ENCODE measurements around the gene NHERF2. TPM values are rescaled to one million over a fixed set of nuclear protein-coding genes. Genes with fewer than 3 reads are reported as not detected.
"Not testable (repeated sequence)": the region's sequence is repeated elsewhere in the genome, so short reads cannot be mapped to it uniquely, and the experiment has no call there.

The NHERF2 gene
- total RNA-seq, 1 donor from 2014 or later: 107 TPM

- ATAC-seq: no peak
- DNase-seq (ENCODE audit: low spot score): no peak
- intact Hi-C loops (cut with DNase I): loop anchor here (1.0 kb wide), 1 partner anchor 233 kb away; no protein-coding TSS in a partner anchor
Observed at GRCh38 chr16:2019921-2020831, 6.5 kb upstream of the NHERF2 start.

- ATAC-seq: peak; percentile 28
- DNase-seq (ENCODE audit: low spot score): no peak
- intact Hi-C loops (cut with DNase I): no loop called here
Observed at GRCh38 chr16:2022723-2023091, 4.0 kb upstream of the NHERF2 start.

DNA sequence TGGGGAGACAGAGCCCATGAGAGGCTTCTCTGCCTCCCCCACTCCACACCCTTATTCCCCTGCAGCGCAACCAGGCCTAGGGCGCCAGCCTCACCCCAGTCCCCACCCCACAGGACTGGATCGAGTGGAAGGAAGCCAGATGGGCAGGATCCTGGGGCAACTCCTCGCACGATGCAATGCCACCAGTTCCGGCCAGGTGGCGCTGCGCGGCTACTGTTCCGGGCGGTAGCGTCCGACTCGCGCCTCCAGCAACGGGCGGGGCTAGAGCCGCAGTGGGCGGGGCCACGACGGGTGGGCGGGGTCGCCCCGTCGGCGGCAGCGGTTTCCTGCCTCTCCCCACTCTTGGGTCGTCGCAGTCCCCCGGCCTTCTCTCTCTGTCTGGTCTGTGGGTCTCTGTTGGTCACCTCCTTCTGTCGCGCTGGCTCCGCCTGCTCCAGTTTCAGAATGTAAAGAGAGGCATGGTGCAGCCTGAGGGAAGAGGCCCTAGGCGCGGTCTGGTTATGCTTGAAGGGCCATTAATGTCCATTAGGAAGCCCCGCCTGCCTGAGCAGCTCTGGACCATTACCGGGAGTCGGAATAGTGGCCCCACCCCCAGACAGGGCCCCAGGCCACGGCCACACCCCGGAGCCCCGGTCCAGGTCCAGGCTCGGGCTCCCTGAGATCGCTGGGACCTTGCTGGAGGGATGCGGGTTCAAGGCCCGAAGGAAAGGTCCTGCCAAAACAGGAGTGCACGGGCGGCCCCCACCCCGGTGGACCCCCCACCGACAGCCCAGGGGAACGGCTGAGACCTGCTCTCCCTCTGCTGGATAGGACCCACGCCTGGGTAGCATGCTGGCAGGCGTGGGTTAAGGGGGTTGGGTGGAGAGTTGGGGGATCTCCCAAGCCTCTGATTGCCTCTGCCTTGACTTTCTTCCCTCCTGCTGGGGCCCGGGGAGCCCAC lies 3.3 kb upstream of the NHERF2 start:
- peak; percentile 97 for DNase-seq (ENCODE audit: low spot score)
- intact Hi-C loops (cut with DNase I): no loop called here
- peak; percentile 93 for ATAC-seq

GRCh38 chr16:2024032-2024420 lies 2.7 kb upstream of the NHERF2 start:
- DNase-seq (ENCODE audit: low spot score) (no peak), ATAC-seq (no peak)
- intact Hi-C loops (cut with DNase I): no loop called here

GRCh38 chr16:2025251-2025650 lies 1.5 kb upstream of the NHERF2 start:
- intact Hi-C loops (cut with DNase I): loop anchor here (5.0 kb wide), 1 partner anchor 117 kb away; no protein-coding TSS in a partner anchor
- DNase-seq (ENCODE audit: low spot score) (no peak), ATAC-seq (no peak)

DNA sequence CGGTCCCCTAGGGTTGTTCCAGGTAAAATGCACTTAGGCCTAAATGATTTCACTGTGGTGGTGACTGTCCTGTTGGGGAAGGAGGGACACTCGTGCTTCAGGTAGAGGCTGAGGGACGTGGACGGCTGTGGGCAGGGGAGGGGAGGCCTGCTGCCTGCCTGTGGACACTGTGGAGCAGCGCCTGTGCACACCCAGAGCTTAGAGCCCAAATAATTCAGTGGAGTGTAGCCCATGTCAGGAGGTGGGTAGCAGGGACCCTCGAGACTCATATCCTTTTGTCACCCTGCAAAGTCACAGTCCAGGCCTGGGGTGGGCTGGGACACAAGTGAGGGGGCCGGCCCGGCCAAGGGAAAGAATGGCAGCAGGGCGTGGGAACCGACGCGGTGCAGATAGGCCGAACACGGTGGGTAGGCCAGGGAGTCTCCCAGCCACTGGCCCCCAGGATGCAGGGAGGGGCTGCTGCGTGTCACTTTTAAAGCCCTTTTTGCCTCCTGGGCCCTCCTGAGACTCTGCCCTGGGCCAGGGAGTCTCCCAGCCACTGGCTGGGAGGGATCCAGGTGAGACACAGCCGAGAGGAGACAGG lies 733 bp upstream of the NHERF2 start:
- intact Hi-C loops (cut with DNase I): loop anchor here (5.0 kb wide), 1 partner anchor 116 kb away; no protein-coding TSS in a partner anchor
- DNase-seq (ENCODE audit: low spot score) (no peak), ATAC-seq (no peak)

GRCh38 chr16:2027024-2028010 lies 615 bp downstream of the NHERF2 start:
- intact Hi-C loops (cut with DNase I): loop anchor here (5.0 kb wide), 1 partner anchor 115 kb away; no protein-coding TSS in a partner anchor
- ATAC-seq (no peak), DNase-seq (ENCODE audit: low spot score) (no peak)

DNA sequence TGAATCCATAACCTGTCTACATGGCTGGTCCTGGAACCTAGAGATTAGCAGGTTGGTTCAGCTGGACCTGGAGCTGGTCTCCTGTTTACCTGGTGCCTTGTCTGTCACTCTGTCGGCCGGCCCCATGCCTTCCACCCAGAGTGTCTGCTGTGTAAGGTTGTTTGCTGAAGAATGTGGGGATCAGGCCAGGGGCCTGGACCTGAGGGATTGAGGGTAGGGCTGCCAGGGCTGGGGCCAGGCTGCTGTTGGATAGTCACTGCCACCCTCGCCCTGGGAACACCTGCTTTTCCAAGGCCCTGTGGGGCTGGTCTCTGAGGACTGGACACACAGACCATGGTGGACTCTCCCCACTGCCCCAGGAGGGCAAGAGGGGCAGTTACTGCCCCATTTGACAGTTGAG lies 1.4 kb downstream of the NHERF2 start:
- intact Hi-C loops (cut with DNase I): loop anchor here (5.0 kb wide), 1 partner anchor 114 kb away; no protein-coding TSS in a partner anchor
- ATAC-seq: no peak
- DNase-seq (ENCODE audit: low spot score): no peak

- intact Hi-C loops (cut with DNase I): loop anchor here (5.0 kb wide), 1 partner anchor 114 kb away; no protein-coding TSS in a partner anchor
Observed at GRCh38 chr16:2028620-2029220, 2.0 kb downstream of the NHERF2 start.

DNA sequence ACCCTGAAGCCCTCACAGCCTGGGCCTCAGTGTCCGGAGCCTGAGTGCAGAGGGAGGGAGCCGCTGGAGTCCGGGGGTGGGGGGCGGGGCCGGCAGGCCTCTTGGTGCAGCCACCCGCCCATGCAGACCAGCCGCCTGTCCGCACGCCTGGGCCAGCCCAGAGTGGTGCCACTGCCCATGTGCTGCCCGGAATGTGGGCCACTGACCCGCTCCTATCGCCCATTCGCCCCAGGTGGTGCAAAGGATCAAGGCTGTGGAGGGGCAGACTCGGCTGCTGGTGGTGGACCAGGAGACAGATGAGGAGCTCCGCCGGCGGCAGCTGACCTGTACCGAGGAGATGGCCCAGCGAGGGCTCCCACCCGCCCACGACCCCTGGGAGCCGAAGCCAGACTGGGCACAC lies 2.6 kb downstream of the NHERF2 start:
- no peak for ATAC-seq
- DNase-seq (ENCODE audit: low spot score): no peak
- intact Hi-C loops (cut with DNase I): loop anchor here (5.0 kb wide), 1 partner anchor 113 kb away; no protein-coding TSS in a partner anchor

More at GRCh38 chr16:2028620-2029220, 2.0 kb downstream of the NHERF2 start:
- DNase-seq (ENCODE audit: low spot score): no peak
- ATAC-seq: no peak

DNA sequence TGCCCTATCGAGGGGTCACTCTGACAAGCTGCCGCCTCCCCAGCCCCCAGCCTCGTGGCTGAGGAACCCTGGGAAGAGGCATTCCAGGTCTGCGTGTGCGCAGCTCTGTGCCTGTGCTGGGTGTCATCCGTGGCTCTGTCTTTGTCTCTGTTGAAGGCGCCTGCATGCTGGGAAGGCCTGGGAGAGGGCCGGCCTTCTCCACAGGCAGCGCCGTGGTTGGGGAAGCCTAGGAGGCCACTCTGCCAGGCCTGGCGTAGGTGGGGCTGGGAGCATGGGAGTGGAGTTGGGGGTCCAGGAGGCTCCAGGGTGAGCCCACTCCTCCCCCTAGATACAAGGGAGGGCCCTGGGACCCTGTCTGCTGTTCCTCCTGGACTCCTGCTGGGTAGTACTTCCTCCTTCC lies 3.3 kb downstream of the NHERF2 start:
- ATAC-seq (no peak), DNase-seq (ENCODE audit: low spot score) (no peak)
- intact Hi-C loops (cut with DNase I): no loop called here

- intact Hi-C loops (cut with DNase I): no loop called here
- ATAC-seq (no peak), DNase-seq (ENCODE audit: low spot score) (no peak)
Observed at GRCh38 chr16:2031081-2031577, 4.4 kb downstream of the NHERF2 start.

- intact Hi-C loops (cut with DNase I): no loop called here
- DNase-seq (ENCODE audit: low spot score): no peak
- peak; percentile 27 for ATAC-seq
Observed at GRCh38 chr16:2032285-2033056, 5.8 kb downstream of the NHERF2 start.

DNA sequence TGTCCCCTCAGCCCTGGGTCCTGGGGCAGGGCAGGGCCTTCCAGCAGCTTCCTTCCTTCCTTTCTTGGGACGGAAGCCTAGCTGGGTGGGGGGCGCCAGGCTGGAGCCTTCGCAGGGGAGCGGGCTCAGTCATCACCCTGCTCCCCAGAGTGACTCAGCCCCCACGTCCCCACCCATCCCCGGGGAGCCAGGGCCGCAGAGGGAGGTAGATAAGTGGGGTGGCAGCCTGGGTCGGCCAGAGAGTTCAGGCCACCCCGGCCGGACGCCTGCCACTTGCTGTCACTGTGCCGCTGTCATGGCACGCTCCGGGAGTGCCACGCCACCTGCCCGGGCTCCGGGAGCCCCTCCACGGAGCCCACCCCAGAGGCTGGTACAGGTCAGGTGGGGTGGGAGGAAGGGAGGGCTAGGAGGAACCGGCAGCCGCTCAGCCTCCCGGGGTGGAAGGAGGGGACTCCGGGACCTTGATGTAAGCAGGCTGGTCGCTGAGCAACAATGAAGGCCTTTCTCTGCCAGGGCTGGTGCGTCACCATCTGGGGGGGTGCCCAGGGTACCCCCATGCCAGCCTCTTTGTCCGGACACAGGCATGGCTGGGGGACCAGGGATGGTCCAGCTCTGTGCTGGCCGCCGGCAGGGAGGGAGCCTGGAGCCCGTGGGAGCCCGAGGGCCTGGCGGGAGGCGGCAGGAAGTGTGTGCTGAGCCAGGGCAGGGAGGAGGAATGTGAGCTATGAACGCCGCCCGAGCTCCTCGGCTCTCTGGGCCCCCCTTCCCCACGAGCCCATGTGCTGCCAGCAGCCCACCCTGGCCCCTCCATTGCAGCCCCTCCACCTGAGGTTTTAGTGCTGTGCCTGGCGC lies 6.6 kb downstream of the NHERF2 start:
- intact Hi-C loops (cut with DNase I): no loop called here
- peak; percentile 67 for ATAC-seq
- DNase-seq (ENCODE audit: low spot score): peak; percentile 86

DNA sequence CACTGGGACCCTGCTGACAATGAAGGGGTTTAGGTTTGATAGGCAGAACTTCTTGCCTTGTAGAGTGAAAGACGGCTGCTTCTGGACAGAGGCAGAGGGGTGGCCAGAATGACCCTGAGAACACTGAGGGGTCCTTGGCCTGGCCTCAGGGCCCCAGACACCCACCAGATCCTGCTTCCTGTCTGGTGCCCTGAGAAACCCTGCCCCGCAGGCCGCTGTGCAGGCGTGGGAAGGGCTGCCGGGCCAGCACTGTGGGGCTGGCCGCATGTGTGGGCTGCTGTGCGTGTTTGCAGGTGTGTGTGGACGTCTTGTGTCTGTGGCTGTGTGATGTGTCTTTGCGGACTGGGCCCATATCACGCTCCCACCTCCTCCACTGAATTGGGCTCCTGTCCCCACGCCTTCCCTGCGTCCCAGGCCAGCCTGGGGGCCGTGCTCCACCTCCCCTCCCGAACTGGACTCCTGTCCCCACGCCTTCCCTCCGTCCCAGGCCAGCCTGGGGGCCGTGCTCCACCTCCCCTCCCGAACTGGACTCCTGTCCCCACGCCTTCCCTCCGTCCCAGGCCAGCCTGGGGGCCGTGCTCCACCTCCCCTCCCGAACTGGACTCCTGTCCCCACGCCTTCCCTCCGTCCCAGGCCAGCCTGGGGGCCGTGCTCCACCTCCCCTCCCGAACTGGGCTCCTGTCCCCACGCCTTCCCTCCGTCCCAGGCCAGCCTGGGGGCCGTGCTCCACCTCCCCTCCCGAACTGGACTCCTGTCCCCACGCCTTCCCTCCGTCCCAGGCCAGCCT lies 7.4 kb downstream of the NHERF2 start:
- DNase-seq (ENCODE audit: low spot score); intact Hi-C loops (cut with DNase I): not testable (repeated sequence)
- ATAC-seq: peak; percentile 8
